ENCODE data around the gene BHLHE23. TPM values are rescaled to one million over a fixed set of nuclear protein-coding genes. Genes with fewer than 3 reads are reported as not detected.

Gene BHLHE23
- total RNA-seq, 2 experiments from 2014 or later = not detected

- DNase-seq = peak; percentile 89
- no peak overlapping the region for H3K27ac Mint-ChIP-seq
- H3K36me3 Mint-ChIP-seq = no peaks in the 10 kb centered on the region
- H3K27me3 Mint-ChIP-seq = peaks cover 49% of the 10 kb centered on the region
- peaks cover 11% of the 10 kb centered on the region for H3K4me1 Mint-ChIP-seq
- H3K4me3 Mint-ChIP-seq = peak overlapping the region; percentile 46
- H3K9me3 Mint-ChIP-seq = no peaks in the 10 kb centered on the region
Observed at GRCh38 chr20:62971950-62972844, 34.6 kb downstream of the BHLHE23 start.

GRCh38 chr20:62971211-62971949 is 35.4 kb downstream of the BHLHE23 start:
- Mint-ChIP-seq H3K27me3 (peaks cover 45% of the 10 kb centered on the region), H3K36me3 (no peaks in the 10 kb centered on the region), H3K27ac (peak overlapping the region; percentile 2), H3K9me3 (no peaks in the 10 kb centered on the region), H3K4me3 (no peak overlapping the region), H3K4me1 (peaks cover 11% of the 10 kb centered on the region)
- DNase-seq = no peak

- H3K27ac Mint-ChIP-seq = no peak overlapping the region
- H3K36me3 Mint-ChIP-seq = peaks cover 2% of the 10 kb centered on the region
- peaks cover 11% of the 10 kb centered on the region for H3K4me1 Mint-ChIP-seq
- DNase-seq = no peak
- H3K4me3 Mint-ChIP-seq = no peak overlapping the region
- peaks cover 40% of the 10 kb centered on the region for H3K27me3 Mint-ChIP-seq
- no peaks in the 10 kb centered on the region for H3K9me3 Mint-ChIP-seq
Observed at GRCh38 chr20:62970307-62971210, 36.2 kb downstream of the BHLHE23 start.

- peaks cover 2% of the 10 kb centered on the region for H3K36me3 Mint-ChIP-seq
- no peak overlapping the region for H3K4me3 Mint-ChIP-seq
- H3K9me3 Mint-ChIP-seq = no peaks in the 10 kb centered on the region
- peaks cover 11% of the 10 kb centered on the region for H3K4me1 Mint-ChIP-seq
- no peak for DNase-seq
- H3K27ac Mint-ChIP-seq = no peak overlapping the region
- peaks cover 38% of the 10 kb centered on the region for H3K27me3 Mint-ChIP-seq
Observed at GRCh38 chr20:62969939-62970306, 36.8 kb downstream of the BHLHE23 start.

GRCh38 chr20:62969179-62969760 is 37.5 kb downstream of the BHLHE23 start:
- no peak overlapping the region for H3K4me3 Mint-ChIP-seq
- H3K9me3 Mint-ChIP-seq = no peaks in the 10 kb centered on the region
- no peak for DNase-seq
- no peak overlapping the region for H3K27ac Mint-ChIP-seq
- H3K27me3 Mint-ChIP-seq = peaks cover 31% of the 10 kb centered on the region
- H3K4me1 Mint-ChIP-seq = peaks cover 11% of the 10 kb centered on the region
- H3K36me3 Mint-ChIP-seq = peaks cover 2% of the 10 kb centered on the region

GRCh38 chr20:62968378-62969178 is 38.2 kb downstream of the BHLHE23 start:
- peaks cover 2% of the 10 kb centered on the region for H3K36me3 Mint-ChIP-seq
- no peak for DNase-seq
- peaks cover 24% of the 10 kb centered on the region for H3K27me3 Mint-ChIP-seq
- H3K4me1 Mint-ChIP-seq = peaks cover 11% of the 10 kb centered on the region
- no peak overlapping the region for H3K27ac Mint-ChIP-seq
- H3K9me3 Mint-ChIP-seq = no peaks in the 10 kb centered on the region
- H3K4me3 Mint-ChIP-seq = no peak overlapping the region

- no peak overlapping the region for H3K4me3 Mint-ChIP-seq
- DNase-seq = no peak
- H3K36me3 Mint-ChIP-seq = peaks cover 2% of the 10 kb centered on the region
Observed at GRCh38 chr20:62967628-62968351, 39.0 kb downstream of the BHLHE23 start.

GRCh38 chr20:62967149-62967501 is 39.6 kb downstream of the BHLHE23 start:
- no peak overlapping the region for H3K4me3 Mint-ChIP-seq
- no peak for DNase-seq
- H3K27me3 Mint-ChIP-seq = peaks cover 10% of the 10 kb centered on the region
- H3K9me3 Mint-ChIP-seq = no peaks in the 10 kb centered on the region
- H3K27ac Mint-ChIP-seq = no peak overlapping the region
- peaks cover 7% of the 10 kb centered on the region for H3K4me1 Mint-ChIP-seq
- H3K36me3 Mint-ChIP-seq = peaks cover 2% of the 10 kb centered on the region

More at GRCh38 chr20:62967628-62968351, 39.0 kb downstream of the BHLHE23 start:
- Mint-ChIP-seq H3K9me3 (no peaks in the 10 kb centered on the region), H3K4me1 (peaks cover 11% of the 10 kb centered on the region), H3K27ac (no peak overlapping the region), H3K27me3 (peaks cover 17% of the 10 kb centered on the region)

- peaks cover under 1% of the 10 kb centered on the region for H3K4me1 Mint-ChIP-seq
- no peak overlapping the region for H3K27ac Mint-ChIP-seq
- DNase-seq = no peak
- H3K4me3 Mint-ChIP-seq = no peak overlapping the region
- peaks cover 4% of the 10 kb centered on the region for H3K27me3 Mint-ChIP-seq
- H3K36me3 Mint-ChIP-seq = peaks cover 2% of the 10 kb centered on the region
- no peaks in the 10 kb centered on the region for H3K9me3 Mint-ChIP-seq
Observed at GRCh38 chr20:62966212-62967148, 40.3 kb downstream of the BHLHE23 start.

- Mint-ChIP-seq H3K4me3 (no peak overlapping the region), H3K36me3 (peaks cover 2% of the 10 kb centered on the region), H3K27me3 (no peaks in the 10 kb centered on the region), H3K9me3 (no peaks in the 10 kb centered on the region), H3K4me1 (no peaks in the 10 kb centered on the region), H3K27ac (no peak overlapping the region)
- no peak for DNase-seq
Observed at GRCh38 chr20:62965363-62965771, 41.4 kb downstream of the BHLHE23 start.

- Mint-ChIP-seq H3K4me3 (no peak overlapping the region), H3K27ac (no peak overlapping the region), H3K36me3 (peaks cover 5% of the 10 kb centered on the region), H3K4me1 (peaks cover 4% of the 10 kb centered on the region), H3K27me3 (no peaks in the 10 kb centered on the region), H3K9me3 (no peaks in the 10 kb centered on the region)
- no peak for DNase-seq
Observed at GRCh38 chr20:62964700-62965099, 42.1 kb downstream of the BHLHE23 start.

- Mint-ChIP-seq H3K4me1 (peaks cover 5% of the 10 kb centered on the region), H3K9me3 (no peaks in the 10 kb centered on the region), H3K36me3 (peaks cover 5% of the 10 kb centered on the region), H3K4me3 (no peak overlapping the region), H3K27me3 (no peaks in the 10 kb centered on the region), H3K27ac (no peak overlapping the region)
- DNase-seq = no peak
Observed at GRCh38 chr20:62963614-62964397, 43.0 kb downstream of the BHLHE23 start.
